Vagina (tissue), 2 donors: ENCODE data around the gene TRPC4.

ENCODE experiments used
- POLR2AphosphoS5 ChIP-seq, 2 donors: sonication (generic); formaldehyde crosslinking; IDR thresholded peaks; one replicate each; pipeline ENCODE4 v1.9.0; 2017; ENCODE audit warnings: antibody characterized with exemption in 2 of 2, mild to moderate bottlenecking in 2 of 2, low read depth in 1 of 2; ENCODE audit not compliant: insufficient read depth in 1 of 2
- TF ChIP-seq, protein P1 (sequence below), 3 experiments: fragments of 450-650 bp in 2 of 3; fragments of 200-600 bp in 1 of 3; sonication (generic) in 1 of 3; IDR thresholded peaks; one replicate each; pipeline ENCODE4 v1.5.1; 2017 to 2019; ENCODE audit warnings: antibody characterized with exemption in 3 of 3, mild to moderate bottlenecking in 2 of 3, moderate library complexity in 2 of 3

DNA sequence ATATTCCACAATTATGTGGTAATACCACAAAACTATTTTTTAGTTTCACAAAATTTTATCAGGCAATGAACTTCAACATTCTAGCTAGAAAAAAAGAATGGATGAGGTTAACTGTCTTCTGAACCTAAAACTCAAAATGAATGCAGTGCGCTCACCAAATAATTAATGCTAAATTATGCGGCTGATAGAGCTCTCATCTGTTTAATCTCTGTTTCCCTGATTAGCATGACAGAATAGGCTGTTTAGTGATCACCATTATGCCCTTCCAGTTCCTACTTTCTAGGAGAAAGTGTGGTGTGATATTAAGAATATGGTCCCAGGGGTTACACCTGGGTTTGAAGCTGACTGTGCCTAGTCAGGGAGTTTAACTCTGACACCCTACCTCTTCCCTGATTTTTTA lies 228.2 kb downstream of the TRPC4 start:
- TF ChIP-seq, protein P1, sequence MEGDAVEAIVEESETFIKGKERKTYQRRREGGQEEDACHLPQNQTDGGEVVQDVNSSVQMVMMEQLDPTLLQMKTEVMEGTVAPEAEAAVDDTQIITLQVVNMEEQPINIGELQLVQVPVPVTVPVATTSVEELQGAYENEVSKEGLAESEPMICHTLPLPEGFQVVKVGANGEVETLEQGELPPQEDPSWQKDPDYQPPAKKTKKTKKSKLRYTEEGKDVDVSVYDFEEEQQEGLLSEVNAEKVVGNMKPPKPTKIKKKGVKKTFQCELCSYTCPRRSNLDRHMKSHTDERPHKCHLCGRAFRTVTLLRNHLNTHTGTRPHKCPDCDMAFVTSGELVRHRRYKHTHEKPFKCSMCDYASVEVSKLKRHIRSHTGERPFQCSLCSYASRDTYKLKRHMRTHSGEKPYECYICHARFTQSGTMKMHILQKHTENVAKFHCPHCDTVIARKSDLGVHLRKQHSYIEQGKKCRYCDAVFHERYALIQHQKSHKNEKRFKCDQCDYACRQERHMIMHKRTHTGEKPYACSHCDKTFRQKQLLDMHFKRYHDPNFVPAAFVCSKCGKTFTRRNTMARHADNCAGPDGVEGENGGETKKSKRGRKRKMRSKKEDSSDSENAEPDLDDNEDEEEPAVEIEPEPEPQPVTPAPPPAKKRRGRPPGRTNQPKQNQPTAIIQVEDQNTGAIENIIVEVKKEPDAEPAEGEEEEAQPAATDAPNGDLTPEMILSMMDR (IDR thresholded peaks at IDR 0.05) = no peak
- no peak for TF ChIP-seq POLR2AphosphoS5 (IDR thresholded peaks at IDR 0.05; ENCODE audit: insufficient read depth in 1 of 2, low read depth in 1 of 2)
